Parathyroid adenoma (tissue), 2 donors: ENCODE data around the gene GPC3.

Experiments
- H2AFZ ChIP-seq: fragments of 300-600 bp; sonication (generic); one replicate; pipeline ENCODE4 v1.7.0; 2017; ENCODE audit warnings: antibody characterized with exemption, mild to moderate bottlenecking
- H3K27ac ChIP-seq: fragments of 300-600 bp; sonication (generic); one replicate; pipeline ENCODE4 v1.7.0; 2017
- H3K27me3 ChIP-seq: fragments of 300-600 bp; sonication (generic); one replicate; pipeline ENCODE4 v1.7.0; 2017; ENCODE audit warnings: low read length; ENCODE audit not compliant: control insufficient read depth, insufficient read depth
- H3K36me3 ChIP-seq: fragments of 300-600 bp; sonication (generic); one replicate; pipeline ENCODE4 v1.7.0; 2017; ENCODE audit warnings: low read length; ENCODE audit not compliant: control insufficient read depth, insufficient read depth
- H3K4me1 ChIP-seq: fragments of 300-600 bp; sonication (generic); one replicate; pipeline ENCODE4 v1.7.0; 2017; ENCODE audit warnings: control low read depth
- H3K4me2 ChIP-seq: fragments of 300-600 bp; sonication (generic); one replicate; pipeline ENCODE4 v1.7.0; 2017; ENCODE audit warnings: low read length
- H3K4me3 ChIP-seq: fragments of 300-600 bp; sonication (generic); one replicate; pipeline ENCODE4 v1.7.0; 2017; ENCODE audit warnings: low read depth, low read length
- H3K79me2 ChIP-seq: fragments of 300-600 bp; sonication (generic); one replicate; pipeline ENCODE4 v1.7.0; 2017; ENCODE audit warnings: control low read depth
- H3K9ac ChIP-seq: fragments of 300-600 bp; sonication (generic); one replicate; pipeline ENCODE4 v1.7.0; 2017; ENCODE audit warnings: mild to moderate bottlenecking
- H3K9me3 ChIP-seq: fragments of 300-600 bp; sonication (generic); one replicate; pipeline ENCODE4 v1.7.0; 2017; ENCODE audit warnings: low read length; ENCODE audit not compliant: control insufficient read depth
- CTCF ChIP-seq: fragments of 300-600 bp; sonication (generic); IDR thresholded peaks from one replicate; pipeline ENCODE4 v1.7.0; 2017; ENCODE audit warnings: antibody characterized with exemption, mild to moderate bottlenecking
- donor health status: primary hyperparathyroidism.

The GPC3 gene

GRCh38 chrX:133972916-133973315 is 12.5 kb downstream of the GPC3 start:
- no peak overlapping the region for H2AFZ ChIP-seq
- H3K4me2 ChIP-seq = no peak overlapping the region
- H3K4me1 ChIP-seq = no peaks in the 10 kb centered on the region
- H3K27ac ChIP-seq = no peak overlapping the region
- no peaks in the 10 kb centered on the region for H3K9me3 ChIP-seq
- TF ChIP-seq CTCF = no peak
- H3K79me2 ChIP-seq = no peaks in the 10 kb centered on the region
- no peaks in the 10 kb centered on the region for H3K36me3 ChIP-seq
- H3K27me3 ChIP-seq = no peaks in the 10 kb centered on the region
- H3K4me3 ChIP-seq = no peak overlapping the region
- no peak overlapping the region for H3K9ac ChIP-seq

GRCh38 chrX:133971586-133971985 is 13.8 kb downstream of the GPC3 start:
- no peak overlapping the region for H3K4me3 ChIP-seq
- H2AFZ ChIP-seq = no peak overlapping the region
- no peaks in the 10 kb centered on the region for H3K36me3 ChIP-seq
- H3K79me2 ChIP-seq = no peaks in the 10 kb centered on the region
- H3K4me2 ChIP-seq = no peak overlapping the region
- H3K27me3 ChIP-seq = no peaks in the 10 kb centered on the region
- no peak overlapping the region for H3K27ac ChIP-seq
- H3K9me3 ChIP-seq = no peaks in the 10 kb centered on the region
- no peaks in the 10 kb centered on the region for H3K4me1 ChIP-seq
- no peak overlapping the region for H3K9ac ChIP-seq
- TF ChIP-seq CTCF = no peak

GRCh38 chrX:133970076-133970475 is 15.3 kb downstream of the GPC3 start:
- Histone ChIP-seq H3K9me3 (no peaks in the 10 kb centered on the region), H3K27me3 (no peaks in the 10 kb centered on the region), H3K79me2 (no peaks in the 10 kb centered on the region), H3K9ac (no peak overlapping the region), H3K4me1 (no peaks in the 10 kb centered on the region), H2AFZ (no peak overlapping the region), H3K4me2 (no peak overlapping the region), H3K27ac (no peak overlapping the region), H3K4me3 (no peak overlapping the region), H3K36me3 (no peaks in the 10 kb centered on the region)
- TF ChIP-seq CTCF = no peak

- Histone ChIP-seq H2AFZ (no peak overlapping the region), H3K9ac (no peak overlapping the region), H3K36me3 (no peaks in the 10 kb centered on the region), H3K27me3 (no peaks in the 10 kb centered on the region), H3K79me2 (no peaks in the 10 kb centered on the region), H3K4me3 (no peak overlapping the region), H3K4me2 (no peak overlapping the region), H3K4me1 (no peaks in the 10 kb centered on the region), H3K9me3 (no peaks in the 10 kb centered on the region), H3K27ac (no peak overlapping the region)
- no peak for TF ChIP-seq CTCF
Observed at GRCh38 chrX:133969191-133969590, 16.2 kb downstream of the GPC3 start.

GRCh38 chrX:133968109-133968508 is 17.3 kb downstream of the GPC3 start:
- Histone ChIP-seq H3K9me3 (no peaks in the 10 kb centered on the region), H3K36me3 (no peaks in the 10 kb centered on the region)

More at GRCh38 chrX:133968109-133968508, 17.3 kb downstream of the GPC3 start:
- Histone ChIP-seq H3K9ac (no peak overlapping the region), H3K27ac (no peak overlapping the region), H3K4me3 (no peak overlapping the region), H3K4me1 (no peaks in the 10 kb centered on the region), H2AFZ (no peak overlapping the region), H3K4me2 (no peak overlapping the region), H3K79me2 (no peaks in the 10 kb centered on the region), H3K27me3 (no peaks in the 10 kb centered on the region)
- no peak for TF ChIP-seq CTCF
